ENCODE data around the gene SLC26A1.
"Not testable (repeated sequence)": the region's sequence is repeated elsewhere in the genome, so short reads cannot be mapped to it uniquely, and the experiment has no call there.

The SLC26A1 gene

GRCh38 chr4:986428-986878, 6.8 kb downstream of the SLC26A1 start:
- peak overlapping the region; percentile 88 for H3K27ac ChIP-seq
- no peak for TF ChIP-seq CTCF (conservative IDR thresholded peaks at IDR 0.05)

DNA sequence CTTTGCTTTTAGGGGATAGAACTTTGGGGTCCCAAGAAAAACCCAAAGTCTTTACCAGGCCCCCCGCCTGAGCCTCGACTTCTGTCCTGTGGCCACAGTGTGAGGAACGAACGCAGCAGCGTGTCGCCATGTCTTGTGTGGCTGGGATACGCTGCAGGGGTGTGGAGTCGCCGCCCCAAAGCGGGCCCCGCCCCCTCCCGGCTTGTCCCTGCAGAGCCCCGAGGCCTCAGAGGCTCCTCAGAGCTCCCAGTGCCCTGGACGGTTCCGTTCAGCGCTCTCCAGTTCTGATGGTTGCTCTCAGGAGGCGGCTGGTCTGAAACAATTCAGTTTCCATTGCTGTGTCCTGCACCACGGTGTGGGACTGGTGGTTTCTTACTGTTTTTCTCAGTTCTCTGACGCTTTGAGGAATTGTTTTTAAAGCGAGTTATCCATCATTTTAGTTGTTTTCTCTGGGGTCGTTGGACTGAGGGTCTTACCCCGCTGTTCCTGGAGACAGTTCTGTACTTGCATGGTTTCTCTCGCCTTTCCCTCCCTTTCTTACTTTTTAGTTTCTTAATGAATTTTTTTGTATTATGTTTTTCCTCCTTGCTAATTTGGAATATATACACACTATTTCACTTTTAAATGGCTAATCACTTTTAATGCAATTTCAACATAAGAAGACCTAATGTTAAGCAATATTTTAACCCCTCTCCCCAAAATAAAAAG, 7.9 kb downstream of the SLC26A1 start:
- TF ChIP-seq CTCF (conservative IDR thresholded peaks at IDR 0.05): no peak
- peak overlapping the region; percentile 88 for H3K27ac ChIP-seq

DNA sequence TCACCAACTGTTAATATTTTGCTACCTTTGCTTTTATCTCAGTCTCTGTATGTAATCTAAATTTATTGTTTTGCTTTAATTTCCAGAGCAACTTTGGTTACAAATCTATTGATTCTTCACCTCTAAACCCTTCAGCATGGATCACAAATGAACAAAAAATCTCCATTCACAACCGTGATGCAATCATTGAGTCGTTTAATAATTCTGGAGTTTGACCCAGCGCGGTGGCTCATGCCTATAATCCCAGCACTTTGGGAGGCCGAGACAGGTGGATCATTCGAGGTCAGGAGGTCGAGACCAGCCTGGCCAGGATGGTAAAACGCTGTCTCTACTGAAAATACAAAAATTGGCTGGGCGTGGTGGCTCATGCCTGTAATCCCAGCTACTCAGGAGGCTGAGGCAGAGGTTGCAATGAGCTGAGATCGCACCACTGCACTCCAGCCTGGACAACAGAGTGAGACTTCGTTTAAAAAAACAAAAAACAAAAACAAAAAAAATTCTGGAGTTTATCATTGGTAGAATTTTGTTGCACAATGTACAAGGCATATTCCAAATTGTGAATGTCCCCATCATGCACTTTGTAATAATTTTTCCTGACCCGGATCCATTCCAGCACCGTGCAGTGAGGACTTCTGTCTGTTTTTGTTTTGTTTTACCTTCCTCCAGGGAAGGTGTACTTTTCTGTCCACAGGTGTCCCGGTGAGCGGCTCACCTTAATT, 8.7 kb downstream of the SLC26A1 start:
- no peak for TF ChIP-seq CTCF (conservative IDR thresholded peaks at IDR 0.05)

GRCh38 chr4:982814-983213, 10.4 kb downstream of the SLC26A1 start:
- no peak for TF ChIP-seq CTCF (conservative IDR thresholded peaks at IDR 0.05)
- no peak overlapping the region for H3K27ac ChIP-seq

More for the DNA sequence above, 8.7 kb downstream of the SLC26A1 start:
- no peak overlapping the region for H3K27ac ChIP-seq

GRCh38 chr4:982291-982690, 10.9 kb downstream of the SLC26A1 start:
- no peak overlapping the region for H3K27ac ChIP-seq
- no peak for TF ChIP-seq CTCF (conservative IDR thresholded peaks at IDR 0.05)

DNA sequence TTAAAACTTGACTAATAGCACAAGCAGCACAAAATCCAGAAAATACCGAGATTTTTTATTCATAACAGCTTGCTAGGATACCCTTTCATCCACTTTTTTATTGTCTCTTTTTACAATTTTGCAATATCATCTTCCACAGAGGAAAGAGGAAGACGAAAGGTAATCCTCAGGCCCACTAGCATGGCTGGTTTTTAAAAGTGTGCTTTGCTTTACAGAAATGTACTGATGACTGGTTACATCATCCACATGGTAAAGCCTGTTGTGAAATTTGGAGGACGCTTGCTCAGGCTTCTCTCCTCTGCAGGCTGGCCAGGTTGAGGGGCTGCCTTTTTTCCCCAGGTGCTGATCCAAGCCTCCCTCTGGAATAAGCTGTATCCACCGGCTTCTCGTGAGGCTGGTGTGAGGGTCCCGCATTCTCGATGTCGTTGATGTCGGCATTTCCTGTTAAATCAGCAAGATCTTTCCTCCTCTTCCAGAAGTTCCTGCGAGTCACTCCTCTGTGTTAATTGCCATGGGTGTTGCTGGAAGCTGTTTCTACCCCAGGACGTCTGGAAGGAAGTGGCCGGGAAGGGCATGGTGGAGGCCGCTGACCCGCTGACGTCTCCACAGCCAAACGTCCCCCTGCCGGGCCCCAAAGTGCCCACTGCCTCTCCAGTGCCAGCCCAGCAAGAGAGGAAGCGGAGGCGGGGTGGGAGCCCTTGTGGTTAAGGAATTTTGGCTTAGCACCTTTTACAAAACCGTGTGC, 14.1 kb downstream of the SLC26A1 start:
- H3K27ac ChIP-seq: no peak overlapping the region
- no peak for TF ChIP-seq CTCF (conservative IDR thresholded peaks at IDR 0.05)

DNA sequence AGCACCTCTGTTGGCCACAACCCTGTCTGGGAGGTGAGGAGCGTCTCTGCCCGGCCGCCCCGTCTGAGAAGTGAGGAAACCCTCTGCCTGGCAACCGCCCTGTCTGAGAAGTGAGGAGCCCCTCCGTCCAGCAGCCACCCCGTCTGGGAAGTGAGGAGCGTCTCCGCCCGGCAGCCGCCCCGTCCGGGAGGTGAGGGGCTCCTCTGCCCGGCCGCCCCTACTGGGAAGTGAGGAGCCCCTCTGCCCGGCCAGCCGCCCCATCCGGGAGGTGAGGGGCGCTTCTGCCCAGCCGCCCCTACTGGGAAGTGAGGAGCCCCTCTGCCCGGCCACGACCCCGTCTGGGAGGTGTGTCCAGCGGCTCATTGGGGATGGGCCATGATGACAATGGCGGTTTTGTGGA, 17.2 kb downstream of the SLC26A1 start:
- H3K27ac ChIP-seq: not testable (repeated sequence)

Measured in VCaP (cell line).